GM21825 (cell line): Measurements from ENCODE around the gene ABCE1.
"Not testable (repeated sequence)": the region's sequence is repeated elsewhere in the genome, so short reads cannot be mapped to it uniquely, and the experiment has no call there.

Experiments used
- ATAC-seq: cut with Tn5 transposase; IDR thresholded peaks from one replicate; pipeline ENCODE4 v1.9.1; 2021; ENCODE audit warnings: mild to moderate bottlenecking, moderate library complexity; ENCODE audit not compliant: unreplicated experiment

ABCE1 gene

DNA sequence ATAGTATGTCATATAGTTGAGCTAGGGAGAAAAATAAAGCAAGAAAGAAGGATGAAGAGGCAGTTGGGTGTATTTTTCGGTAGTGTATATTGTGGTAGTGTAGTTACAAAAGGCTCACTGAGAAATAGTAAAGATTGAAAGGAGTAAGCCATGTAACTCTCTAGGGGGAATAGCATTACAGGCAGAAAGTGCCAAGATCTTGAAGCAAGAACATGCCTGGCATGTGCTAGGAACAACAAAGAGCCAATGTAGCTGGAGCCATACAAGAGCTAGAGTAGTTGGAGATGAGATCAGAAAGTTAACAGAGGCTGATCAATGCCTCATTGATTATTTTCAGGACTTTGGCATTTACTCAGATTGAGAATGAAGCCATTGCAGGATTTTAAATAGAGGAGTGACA lies 3.0 kb downstream of the ABCE1 start:
- no peak for ATAC-seq

DNA sequence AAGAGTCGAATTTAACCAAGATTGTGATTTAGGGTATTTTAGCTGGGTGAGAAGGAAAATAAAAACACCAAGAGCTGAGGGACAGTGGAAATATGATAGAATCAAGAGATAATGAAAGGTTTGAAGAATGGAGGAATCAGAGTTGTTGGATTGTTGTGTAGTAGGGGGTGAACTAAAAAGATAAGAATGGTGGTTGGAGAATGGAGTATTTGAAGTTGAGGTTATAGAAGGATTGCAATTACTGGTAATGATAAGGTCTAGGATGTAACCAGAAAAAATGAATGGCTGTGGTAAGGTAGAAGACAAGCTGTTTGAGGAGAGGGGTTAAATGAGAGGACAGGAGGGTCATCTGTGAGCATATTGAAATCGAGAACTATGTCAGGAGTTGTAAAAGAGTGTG lies 4.5 kb downstream of the ABCE1 start:
- no peak for ATAC-seq

DNA sequence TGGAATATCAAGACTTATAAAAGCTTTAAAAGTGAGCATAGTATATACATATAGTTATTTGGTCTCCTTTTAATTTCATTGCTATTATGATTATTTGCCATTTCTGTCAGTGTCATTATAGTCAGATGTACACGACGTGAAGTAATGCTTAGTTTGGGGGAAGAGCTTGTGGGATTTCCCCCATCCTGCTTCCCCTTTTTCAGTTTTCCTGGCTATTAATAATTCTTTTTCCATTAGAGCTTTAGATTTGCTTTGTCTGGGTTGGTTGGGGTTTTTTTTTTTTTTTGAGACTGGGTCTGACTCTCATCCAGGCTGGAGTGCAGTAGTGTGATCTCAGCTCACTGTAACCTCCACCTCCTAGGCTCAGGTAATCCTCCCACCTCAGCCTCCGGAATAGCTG lies 5.4 kb downstream of the ABCE1 start:
- ATAC-seq: no peak

DNA sequence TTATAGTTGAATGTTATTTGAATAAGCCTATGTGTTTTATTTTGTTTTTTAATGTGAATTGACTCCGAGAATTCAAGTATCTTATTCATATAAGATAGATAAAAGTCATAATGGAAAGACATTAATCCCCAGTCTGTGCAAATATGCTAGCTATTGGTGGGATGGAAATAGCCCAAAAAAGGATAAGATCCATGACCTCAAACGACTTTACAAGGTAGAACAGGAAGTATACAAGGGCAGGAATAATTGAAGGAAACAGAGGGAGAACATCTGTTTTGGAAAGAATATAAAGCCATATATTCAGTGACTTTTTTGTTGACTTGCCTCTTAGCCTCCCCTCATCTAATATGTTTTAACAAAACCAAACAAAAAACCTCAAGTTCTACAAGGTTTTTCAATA lies 9.0 kb downstream of the ABCE1 start:
- no peak for ATAC-seq

DNA sequence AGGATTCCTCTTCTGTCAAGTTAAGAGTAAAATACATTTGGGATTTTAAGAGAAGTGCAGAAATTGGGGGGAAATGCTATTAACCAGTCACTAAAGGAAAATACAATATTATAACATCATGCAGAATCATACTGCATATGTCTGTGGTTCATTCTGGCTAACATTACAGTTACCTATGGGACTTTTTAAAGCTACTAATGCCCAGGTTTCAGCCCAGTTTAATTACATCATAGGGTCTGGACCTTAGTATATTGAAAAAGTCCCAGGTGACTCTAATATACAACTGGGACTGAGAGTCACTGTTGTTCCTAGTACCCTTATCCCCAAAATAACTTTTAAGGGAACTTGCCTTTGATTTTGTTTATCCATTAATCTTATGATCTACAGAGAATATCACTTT lies 10.0 kb downstream of the ABCE1 start:
- ATAC-seq: no peak

DNA sequence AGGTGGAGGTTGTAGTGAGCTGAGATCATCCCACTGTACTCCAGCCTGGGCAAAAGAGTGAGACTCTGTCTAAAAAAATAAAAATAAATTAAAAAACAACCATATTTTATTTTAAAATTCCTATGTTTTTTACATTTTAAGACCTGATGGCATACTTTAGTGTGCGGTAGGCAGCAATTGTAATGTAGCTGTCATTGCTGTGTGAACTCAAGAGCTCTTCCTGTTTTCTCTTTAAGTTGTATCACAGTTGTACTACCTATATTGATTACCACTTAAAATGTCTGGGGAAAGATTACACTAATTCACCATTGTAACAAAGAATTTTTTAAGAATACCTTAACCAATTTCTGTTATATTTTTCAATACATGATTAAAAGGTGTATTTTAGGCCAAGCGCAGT lies 27.3 kb downstream of the ABCE1 start:
- no peak for ATAC-seq

DNA sequence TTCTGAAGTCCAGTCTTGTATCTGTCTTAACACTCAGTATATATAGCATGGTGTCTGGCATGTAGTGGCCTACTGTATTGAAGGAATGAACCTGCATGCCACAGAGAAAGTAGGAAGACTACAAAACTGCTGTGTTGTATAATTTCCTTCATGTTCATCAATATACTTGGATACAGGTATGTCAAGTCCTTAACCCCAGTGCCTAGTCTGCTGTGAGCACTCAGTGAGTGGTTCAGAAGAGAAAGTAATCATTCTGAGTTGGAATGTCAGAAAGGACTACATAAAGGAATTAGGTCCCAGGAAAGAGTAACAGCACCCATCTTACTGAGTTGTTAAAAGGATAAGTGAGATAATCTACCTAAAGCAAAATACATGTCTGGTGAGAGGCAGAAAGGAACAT lies 32.0 kb downstream of the ABCE1 start:
- no peak for ATAC-seq

DNA sequence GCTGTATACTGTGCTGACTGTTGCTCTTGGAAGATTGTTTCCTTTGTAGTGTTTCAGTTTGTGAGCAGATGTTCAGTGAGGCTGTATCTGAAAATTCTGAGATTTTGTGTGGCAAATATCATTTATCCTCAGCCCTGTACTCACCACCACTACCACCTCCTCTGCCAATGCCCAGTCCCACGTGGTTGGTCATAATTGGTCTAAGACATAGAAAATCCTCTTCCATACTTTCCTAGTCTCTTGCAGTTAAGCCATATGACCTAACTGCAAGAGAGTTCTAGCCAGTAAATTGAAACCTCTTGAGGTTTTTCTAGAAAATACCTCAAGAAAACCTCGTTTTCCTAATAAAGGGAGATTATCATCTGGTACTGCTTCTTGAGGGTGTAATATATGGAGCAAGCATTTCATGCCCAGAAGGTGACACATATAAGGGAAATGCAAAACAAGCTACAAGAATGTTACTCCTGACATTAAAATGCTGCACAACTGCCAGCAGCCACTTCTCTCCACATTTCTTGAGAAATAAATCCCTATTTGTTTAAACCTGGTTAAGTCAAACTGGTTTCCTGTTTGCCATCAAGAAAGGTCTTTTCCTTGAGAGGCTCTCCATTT lies 32.8 kb downstream of the ABCE1 start:
- ATAC-seq: no peak

DNA sequence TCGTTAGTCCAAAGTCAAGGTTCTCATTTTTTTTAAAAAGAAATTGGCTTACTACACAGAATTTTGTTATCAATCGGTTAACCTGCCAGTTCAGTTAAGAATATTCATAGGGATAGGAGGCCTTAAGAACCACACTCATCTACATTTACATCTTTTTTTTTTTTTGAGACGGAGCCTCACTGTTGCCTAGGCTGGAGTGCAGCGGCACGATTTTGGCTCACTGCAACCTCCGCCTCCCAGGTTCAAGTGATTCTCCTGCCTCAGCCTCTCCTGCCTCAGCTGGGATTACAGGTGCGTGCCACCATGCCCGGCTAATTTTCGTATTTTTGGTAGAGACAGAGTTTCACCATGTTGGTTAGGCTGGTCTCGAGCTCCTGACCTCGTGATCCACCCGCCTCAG lies 33.7 kb downstream of the ABCE1 start:
- no peak for ATAC-seq

DNA sequence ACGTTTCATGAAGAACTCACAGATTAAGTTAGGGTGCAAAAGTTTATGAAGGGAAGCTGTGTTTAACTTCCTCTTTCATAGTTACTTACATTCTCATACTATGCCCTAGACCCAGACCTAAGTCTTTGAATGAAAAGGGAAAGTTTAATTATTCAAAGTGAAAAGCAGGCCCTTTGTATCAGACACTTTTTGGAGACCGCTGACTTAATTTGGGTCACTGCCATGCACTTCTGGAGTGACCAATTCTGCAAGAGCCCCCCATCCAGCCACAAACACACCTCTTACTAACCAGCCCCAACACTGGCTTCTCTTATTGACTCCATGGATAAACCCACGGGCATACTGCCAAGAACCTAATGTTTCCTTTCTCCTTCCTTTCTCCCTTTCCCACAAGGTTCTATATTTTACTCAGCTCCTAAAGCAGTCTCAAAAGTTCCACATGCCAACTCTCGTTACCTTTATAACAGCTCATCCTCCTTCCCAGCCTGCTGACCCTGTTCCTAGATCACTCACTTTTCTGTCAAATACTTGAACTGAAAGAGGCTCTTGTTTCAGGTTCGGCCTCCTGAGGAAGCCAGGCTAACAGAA lies 34.5 kb downstream of the ABCE1 start:
- peak; percentile 77 for ATAC-seq

DNA sequence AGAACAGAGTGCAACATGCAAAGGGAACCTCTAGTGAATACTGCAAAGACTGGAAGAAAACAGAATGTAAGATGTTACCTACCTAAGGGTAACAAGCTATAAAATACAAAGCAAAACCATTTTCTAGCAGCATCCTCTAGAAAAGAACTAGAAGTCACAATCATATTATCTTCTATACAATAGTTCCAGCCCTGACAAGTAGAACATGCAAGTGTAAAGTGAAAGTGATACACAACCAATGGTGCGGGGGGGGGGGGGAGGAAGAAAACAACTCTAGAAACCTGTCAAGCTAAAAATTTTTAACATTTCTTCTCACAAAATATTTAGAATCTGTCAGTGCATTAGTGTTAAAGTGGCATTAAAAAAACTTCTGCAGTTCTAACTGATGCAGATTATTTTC lies 38.1 kb downstream of the ABCE1 start:
- not testable (repeated sequence) for ATAC-seq

DNA sequence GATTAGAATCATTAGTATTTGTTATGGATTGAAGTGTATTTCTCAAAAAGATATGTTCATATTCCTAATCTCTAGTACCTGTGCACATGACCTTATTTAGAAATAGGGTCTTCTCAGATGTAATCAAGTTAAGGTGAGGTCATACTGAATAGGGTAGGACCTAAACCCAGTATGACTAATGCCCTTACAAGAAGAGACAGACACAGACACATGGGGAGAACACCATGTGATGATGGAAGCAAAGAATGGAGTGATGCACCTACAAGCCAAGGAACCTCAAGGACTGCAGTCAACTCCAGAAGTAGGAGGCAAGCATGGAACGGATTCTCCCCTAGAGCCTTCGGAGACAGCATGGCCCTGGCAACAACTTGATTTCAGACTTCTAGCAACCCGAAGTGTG lies 50.9 kb downstream of the ABCE1 start:
- ATAC-seq: no peak

DNA sequence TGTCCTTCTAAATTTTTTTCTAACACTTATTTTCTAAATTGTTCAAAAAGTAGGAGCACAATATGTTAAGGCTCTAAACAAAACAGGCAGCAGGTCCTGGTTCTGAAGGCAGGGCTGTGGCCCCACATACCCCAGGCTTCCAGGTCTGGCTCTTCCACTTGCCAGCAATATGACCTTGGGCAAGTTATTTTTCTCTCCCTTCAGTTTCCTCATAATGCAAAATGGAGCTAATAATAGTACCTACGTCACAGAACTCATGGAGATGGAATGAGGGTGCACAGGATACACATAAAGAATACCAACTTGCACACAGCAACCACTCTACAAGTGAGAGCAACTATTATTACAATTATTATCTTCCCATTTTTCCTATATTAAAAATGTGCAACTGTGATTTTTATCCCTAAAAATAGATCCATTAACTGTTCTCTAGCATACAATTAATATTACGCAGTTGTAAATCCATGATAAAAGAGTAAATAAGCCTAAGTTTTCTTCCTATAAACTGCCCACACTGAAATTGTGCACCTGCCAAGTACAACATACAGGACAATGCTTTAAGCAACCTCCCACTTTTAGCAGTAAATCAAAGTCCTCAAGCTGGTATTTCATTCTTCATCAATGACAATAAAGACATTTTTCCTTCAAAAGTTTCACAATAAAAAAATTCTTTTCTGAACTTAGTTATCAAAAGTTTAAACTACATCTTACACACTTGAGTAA lies 55.2 kb downstream of the ABCE1 start:
- no peak for ATAC-seq

DNA sequence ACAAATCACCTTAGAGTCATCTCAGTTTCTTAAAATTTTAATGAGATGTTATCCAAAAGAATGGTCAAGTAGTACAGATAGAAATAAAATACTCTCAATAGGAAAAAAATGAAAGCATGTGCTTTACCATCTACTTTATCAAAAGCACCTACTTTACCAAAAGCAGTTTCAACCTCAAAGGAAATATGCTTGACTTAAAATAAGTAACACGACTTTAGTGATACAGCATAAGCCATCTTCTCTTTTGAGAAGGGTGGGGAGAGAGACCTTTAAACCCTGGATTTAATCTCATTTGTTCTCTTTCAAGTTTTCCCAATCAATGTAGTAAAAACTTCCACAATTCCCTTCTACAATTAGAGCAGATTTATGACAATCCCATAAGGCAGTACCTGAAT lies 55.8 kb downstream of the ABCE1 start:
- peak; percentile 61 for ATAC-seq

DNA sequence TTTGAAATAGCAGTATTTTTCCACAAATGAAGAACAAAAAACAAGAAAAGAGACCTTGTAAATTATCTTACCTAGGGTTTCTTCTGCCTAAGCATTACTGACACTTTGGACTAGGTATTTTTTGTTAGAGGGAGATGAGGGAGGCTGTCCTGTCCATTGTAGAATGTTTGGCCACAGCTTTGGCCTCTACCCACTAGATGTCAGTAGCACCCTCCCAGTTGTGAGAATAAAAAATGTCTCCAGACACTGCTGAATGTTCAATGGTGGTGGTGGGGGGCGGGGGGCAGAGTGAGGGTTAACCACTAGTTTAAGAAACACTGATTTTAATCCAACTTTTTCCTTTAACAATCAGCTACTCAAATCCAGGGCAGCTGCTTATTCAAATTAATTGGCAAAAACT lies 56.5 kb downstream of the ABCE1 start:
- peak; percentile 84 for ATAC-seq

DNA sequence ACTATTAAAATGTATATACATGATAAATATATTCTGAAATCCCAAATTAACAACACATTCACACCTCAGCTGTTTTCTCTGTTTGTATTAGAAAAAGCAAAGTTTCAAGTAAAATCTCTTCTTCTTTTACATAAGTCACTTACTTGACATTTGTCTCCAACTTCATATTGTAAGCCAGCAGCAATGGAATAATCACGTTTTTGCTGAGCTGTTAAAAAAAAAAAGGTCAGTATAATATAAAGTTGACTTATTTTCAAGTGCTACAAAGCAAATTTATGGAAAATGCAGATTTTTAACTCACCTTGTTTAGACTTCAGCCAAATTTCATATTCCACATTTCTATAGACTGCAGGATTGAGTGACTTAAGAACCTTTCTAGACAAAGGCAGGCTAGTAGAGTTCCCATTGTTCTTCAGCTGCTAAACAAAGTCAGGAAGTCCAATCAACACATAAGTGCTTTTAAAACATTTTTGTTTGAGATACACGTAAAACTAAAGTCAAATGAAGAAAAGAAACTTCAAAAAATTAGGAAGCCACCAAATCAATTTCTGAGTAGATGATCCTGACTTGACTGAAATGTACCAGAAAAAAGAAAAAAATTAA lies 57.3 kb downstream of the ABCE1 start:
- no peak for ATAC-seq

DNA sequence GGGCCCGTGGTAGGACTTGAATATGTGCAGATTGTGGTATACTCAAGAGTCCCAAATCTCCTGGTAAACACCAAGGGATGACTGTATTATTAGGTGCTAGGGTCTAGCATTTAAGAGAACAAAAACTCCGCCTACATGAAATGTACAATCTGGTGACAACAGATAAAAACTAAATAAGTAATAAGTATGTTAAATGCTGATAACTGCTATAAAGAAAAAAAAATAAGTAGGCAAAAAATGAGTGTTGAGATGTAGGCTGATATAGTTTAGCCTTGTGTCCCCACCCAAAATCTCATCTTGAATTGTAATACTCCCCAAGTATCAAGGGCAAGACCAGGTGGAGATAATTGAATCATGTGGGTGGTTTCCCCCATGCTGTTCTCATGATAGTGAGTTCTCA lies 58.9 kb downstream of the ABCE1 start:
- no peak for ATAC-seq

DNA sequence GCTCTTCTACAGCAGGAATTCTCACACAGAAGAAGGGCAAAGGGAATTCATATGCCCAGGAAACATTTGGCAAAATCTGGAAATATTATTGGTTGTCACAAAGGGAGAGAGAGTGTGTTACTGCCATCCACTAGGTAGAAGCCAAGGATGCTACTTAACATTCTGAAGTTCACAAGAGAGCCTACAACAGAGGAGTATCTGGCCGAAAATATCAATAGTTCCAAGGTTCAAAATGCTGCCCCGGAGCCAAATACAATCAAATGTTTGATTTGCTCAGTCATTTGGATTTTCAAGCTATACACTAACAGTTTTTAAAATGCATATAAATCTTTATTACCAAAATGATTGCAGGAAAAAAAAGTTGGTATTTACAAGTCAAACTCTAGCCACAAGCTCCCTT lies 63.4 kb downstream of the ABCE1 start:
- ATAC-seq: no peak

DNA sequence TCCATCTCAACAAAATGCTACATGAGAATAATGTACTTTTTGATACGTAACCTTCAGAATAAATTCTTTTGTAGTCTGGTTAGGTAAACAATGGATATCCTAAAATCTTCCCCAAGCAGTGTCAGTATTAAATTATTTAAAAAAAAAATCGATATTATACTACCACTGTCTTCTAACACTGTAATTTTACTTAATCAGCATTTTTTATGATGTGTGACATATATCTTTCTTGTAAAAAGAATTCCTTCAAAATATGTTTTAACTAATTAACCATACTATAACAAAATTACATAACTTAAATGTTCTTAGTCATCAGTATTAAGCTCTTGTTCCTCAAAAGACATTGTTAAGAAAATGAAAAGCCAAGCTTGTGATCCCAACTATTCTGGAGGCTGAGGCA lies 69.8 kb downstream of the ABCE1 start:
- ATAC-seq: no peak

DNA sequence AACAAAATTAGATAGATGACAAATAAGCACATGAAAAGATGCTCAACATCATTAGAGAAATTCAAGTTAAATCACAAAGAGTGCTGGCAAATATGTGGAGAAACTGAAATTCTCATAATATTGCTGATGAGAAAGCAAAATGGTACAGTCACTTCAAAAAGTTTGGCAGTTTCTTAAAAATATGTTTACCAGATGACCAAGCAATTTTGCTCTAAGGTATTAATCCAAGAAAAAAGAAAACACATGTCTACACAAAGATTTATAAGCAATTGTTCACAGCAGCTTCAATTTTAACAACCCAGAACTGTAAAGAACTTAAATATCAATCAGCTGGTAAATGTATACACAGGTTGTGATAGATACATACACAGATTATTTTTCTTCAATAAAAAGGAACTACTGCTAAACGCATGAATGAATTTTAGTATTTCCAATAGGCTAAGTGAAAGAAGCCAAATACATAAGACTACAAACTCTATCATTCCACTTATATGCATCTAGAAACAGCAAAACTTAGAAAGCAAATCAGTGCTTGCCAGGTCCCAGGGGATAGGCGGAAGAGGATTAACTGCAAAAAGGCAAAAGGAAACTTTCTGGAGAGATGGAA lies 70.6 kb downstream of the ABCE1 start:
- ATAC-seq: no peak

DNA sequence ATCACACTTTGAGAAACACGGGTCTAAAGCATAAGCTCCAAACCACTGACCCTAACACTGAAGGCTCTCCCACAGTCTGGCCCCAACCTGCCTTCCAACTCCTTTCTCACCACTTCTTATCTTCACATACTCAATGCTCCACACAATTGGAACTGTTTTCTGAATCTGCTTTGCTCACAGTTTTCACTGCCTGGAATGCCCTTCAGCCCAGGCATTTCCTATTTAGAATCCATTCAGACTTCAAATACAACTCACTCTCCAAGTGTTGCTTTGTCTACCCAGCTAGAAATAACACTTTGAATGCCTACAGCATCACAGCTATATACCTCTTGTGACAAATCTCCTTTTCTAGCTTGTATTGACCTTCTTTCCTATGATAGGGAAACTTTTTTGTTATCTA lies 72.1 kb downstream of the ABCE1 start:
- no peak for ATAC-seq

DNA sequence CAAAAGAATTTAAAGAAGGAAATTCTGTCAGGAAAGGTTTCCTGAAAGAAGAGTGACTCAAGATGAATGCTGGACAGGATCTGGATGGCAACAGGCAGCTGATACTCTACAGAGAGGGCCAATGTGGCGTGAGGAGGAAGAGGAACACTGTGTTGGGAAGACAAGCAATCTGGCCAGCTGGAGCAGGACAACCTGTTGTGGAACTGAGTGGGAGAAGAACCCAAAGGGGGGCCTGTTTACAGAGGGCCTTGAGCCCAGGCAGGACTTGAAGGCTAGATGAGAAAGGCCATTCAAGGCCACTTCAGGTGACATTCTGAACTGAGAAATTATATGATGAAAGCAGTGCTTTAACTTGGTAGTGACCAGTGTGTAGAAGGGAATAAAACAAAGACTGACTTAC lies 73.8 kb downstream of the ABCE1 start:
- no peak for ATAC-seq
